Neural cell (in vitro differentiated cells): ENCODE measurements around the gene NUDT3.

Experiments used
- EP300 ChIP-seq: fragments of 450-650 bp; conservative IDR thresholded peaks from 2 replicates; pipeline ENCODE4 v1.6.1; 2014; ENCODE audit warnings: antibody characterized with exemption, mild to moderate bottlenecking, moderate library complexity; ENCODE audit not compliant: poor library complexity, severe bottlenecking
- EZH2 ChIP-seq: fragments of 200-600, 300-800 bp; shearing (Covaris generic), sonication (generic); IDR thresholded peaks from 2 replicates; pipeline ENCODE4 v1.6.1; 2014; ENCODE audit warnings: antibody characterized with exemption, low read length, borderline replicate concordance, mild to moderate bottlenecking; ENCODE audit not compliant: insufficient read depth, poor library complexity, severe bottlenecking
- POLR2AphosphoS5 ChIP-seq: IDR thresholded peaks from 2 replicates; pipeline ENCODE4 v1.6.1; 2012
- TF ChIP-seq, protein P1 (sequence below): fragments of 450-650 bp; IDR thresholded peaks from 2 replicates; pipeline ENCODE4 v1.5.1; 2014; ENCODE audit warnings: antibody characterized with exemption, mild to moderate bottlenecking, moderate library complexity; ENCODE audit not compliant: poor library complexity, severe bottlenecking
- TF ChIP-seq, protein P2 (sequence below): IDR thresholded peaks from 2 replicates; pipeline ENCODE4 v1.6.1; 2012; ENCODE audit warnings: borderline replicate concordance

DNA sequence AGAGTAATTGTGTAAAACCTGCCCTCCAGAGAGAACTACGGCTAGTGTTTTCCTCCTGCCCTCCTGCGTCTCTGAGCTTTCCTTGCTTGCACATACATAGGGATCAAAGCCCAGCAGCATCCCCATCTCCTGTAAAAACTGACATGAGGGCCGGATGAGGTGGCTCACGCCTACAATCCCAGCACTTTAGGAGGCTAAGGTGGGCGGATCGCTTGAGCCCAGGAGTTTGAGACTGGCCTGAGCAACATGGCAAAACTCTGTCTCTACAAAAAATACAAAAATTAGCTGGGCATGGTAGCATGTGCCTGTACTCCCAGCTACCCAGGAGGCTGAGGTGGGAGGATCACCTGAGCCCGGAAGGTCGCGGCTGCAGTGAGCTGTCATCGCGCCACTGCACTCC is 103.3 kb downstream of the NUDT3 start:
- TF ChIP-seq, protein P1, sequence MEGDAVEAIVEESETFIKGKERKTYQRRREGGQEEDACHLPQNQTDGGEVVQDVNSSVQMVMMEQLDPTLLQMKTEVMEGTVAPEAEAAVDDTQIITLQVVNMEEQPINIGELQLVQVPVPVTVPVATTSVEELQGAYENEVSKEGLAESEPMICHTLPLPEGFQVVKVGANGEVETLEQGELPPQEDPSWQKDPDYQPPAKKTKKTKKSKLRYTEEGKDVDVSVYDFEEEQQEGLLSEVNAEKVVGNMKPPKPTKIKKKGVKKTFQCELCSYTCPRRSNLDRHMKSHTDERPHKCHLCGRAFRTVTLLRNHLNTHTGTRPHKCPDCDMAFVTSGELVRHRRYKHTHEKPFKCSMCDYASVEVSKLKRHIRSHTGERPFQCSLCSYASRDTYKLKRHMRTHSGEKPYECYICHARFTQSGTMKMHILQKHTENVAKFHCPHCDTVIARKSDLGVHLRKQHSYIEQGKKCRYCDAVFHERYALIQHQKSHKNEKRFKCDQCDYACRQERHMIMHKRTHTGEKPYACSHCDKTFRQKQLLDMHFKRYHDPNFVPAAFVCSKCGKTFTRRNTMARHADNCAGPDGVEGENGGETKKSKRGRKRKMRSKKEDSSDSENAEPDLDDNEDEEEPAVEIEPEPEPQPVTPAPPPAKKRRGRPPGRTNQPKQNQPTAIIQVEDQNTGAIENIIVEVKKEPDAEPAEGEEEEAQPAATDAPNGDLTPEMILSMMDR, result no peak
- TF ChIP-seq EZH2, result no peak
- no peak for TF ChIP-seq EP300
- TF ChIP-seq, protein P2, sequence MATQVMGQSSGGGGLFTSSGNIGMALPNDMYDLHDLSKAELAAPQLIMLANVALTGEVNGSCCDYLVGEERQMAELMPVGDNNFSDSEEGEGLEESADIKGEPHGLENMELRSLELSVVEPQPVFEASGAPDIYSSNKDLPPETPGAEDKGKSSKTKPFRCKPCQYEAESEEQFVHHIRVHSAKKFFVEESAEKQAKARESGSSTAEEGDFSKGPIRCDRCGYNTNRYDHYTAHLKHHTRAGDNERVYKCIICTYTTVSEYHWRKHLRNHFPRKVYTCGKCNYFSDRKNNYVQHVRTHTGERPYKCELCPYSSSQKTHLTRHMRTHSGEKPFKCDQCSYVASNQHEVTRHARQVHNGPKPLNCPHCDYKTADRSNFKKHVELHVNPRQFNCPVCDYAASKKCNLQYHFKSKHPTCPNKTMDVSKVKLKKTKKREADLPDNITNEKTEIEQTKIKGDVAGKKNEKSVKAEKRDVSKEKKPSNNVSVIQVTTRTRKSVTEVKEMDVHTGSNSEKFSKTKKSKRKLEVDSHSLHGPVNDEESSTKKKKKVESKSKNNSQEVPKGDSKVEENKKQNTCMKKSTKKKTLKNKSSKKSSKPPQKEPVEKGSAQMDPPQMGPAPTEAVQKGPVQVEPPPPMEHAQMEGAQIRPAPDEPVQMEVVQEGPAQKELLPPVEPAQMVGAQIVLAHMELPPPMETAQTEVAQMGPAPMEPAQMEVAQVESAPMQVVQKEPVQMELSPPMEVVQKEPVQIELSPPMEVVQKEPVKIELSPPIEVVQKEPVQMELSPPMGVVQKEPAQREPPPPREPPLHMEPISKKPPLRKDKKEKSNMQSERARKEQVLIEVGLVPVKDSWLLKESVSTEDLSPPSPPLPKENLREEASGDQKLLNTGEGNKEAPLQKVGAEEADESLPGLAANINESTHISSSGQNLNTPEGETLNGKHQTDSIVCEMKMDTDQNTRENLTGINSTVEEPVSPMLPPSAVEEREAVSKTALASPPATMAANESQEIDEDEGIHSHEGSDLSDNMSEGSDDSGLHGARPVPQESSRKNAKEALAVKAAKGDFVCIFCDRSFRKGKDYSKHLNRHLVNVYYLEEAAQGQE, result no peak
- TF ChIP-seq POLR2AphosphoS5, result no peak
